GM19043 (cell line): ENCODE results near the gene ATP2C2.
"Not testable (repeated sequence)": the region's sequence is repeated elsewhere in the genome, so short reads cannot be mapped to it uniquely, and the experiment has no call there.

Source experiments
- ATAC-seq: cut with Tn5 transposase; IDR thresholded peaks from one replicate; pipeline ENCODE4 v1.9.1; 2021; ENCODE audit warnings: low read depth; ENCODE audit not compliant: unreplicated experiment

Gene ATP2C2

DNA sequence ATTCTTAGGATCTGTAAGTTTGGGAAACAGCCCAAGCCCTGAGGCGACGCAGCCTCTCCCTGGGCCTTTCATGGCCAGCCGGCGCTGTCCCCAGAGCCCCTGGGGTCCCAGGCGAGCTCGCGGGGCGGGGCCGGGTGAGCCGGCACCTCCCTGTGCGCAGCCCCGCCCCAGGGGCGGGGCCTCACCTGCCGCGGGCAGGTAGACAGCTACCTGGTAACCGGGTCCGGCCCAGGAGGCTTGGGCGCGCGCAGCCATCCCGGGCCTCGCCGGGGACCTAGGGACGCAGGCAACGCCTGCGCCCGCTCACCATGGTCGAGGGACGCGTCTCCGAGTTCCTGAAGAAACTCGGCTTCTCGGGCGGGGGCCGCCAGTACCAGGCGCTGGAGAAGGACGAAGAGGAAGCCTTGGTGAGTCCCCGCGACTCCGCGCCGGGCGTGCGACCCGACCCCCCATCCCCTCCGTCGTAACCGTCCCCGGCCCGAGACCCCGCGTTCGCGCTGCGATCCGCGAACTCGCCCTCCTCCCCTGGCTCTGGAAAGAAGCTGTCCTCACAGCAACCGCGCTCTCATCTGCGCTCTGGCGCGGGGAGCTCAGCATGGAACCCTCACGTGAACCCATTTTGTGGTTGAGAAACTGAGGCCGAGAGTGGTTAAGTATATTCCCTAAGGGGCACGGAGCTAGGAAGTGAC lies at the start of gene ATP2C2:
Gene ATP2C2 (plus strand): TSS at position 231 of the 689 bp plus-strand sequence. CDS start 78 bp downstream, at position 309.
- no peak for ATAC-seq

DNA sequence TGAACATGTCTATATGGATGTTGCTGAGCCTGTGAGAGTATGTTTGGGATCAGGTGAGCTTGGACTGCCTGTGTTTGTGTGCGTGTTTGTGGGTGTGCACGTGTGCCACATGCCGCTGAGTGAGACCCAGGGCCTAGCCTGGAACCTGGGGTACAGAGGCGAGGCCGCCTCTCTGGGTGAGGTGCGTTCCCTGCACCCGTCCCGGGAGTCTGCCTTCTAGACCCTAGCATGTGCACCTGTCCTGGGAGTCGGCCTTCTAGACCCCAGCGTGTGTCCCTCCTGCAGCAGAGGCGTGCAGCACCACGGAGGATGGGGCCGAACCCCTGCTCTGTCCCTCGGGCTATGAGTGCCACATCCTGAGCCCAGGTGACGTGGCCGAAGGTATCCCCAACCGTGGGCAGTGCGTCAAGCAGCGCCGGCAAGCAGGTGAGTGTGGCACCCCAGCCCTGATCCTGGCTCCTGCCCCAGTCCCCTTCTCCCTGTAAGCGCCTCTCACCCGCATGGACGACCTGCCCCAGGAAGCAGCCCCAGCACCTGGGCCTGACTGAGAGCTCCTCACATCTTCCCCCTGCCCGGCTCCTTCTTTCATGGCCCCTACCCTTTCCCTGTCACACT lies 49.1 kb upstream of the ATP2C2 start:
- no peak for ATAC-seq

- no peak for ATAC-seq
Observed at GRCh38 chr16:84320511-84320910, 47.8 kb upstream of the ATP2C2 start.

DNA sequence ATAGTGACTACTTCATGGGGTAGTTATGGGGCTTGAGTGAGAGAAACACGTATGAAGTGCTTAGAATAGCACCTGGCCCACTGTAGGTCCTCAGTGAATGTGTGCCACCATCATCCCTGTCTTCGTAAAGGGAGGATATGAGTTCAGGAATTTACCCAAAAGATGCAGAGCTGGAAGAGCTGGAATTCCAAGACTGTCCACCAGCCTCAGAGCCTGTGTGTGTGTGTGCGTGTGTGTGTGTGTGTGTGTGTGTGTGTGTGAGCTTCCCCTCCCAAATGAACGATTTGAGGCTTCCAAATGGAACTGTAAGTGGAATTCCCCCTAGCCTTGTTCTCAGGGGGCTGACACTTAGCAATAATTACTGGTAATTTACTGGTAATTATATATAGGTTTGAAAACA lies 46.4 kb upstream of the ATP2C2 start:
- no peak for ATAC-seq

- ATAC-seq: no peak
Observed at GRCh38 chr16:84322749-84323148, 45.6 kb upstream of the ATP2C2 start.

DNA sequence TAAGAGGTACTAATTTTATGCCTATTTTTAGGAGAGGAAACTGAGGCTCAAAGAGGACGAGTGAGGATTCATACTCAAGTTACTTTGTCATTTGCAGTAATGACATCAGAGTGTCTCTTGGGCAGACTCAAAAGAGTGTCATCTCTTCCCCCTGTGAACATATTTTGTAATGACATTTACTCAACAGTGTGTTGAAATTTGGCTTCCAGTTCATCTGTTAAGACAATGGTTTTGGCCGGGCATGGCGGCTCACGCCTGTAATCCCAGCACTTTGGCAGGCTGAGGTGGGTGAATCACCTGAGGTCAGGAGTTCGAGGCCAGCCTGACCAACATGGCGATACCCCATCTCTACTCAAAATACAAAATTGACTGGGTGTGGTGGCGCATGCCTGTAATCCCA lies 44.7 kb upstream of the ATP2C2 start:
- no peak for ATAC-seq

DNA sequence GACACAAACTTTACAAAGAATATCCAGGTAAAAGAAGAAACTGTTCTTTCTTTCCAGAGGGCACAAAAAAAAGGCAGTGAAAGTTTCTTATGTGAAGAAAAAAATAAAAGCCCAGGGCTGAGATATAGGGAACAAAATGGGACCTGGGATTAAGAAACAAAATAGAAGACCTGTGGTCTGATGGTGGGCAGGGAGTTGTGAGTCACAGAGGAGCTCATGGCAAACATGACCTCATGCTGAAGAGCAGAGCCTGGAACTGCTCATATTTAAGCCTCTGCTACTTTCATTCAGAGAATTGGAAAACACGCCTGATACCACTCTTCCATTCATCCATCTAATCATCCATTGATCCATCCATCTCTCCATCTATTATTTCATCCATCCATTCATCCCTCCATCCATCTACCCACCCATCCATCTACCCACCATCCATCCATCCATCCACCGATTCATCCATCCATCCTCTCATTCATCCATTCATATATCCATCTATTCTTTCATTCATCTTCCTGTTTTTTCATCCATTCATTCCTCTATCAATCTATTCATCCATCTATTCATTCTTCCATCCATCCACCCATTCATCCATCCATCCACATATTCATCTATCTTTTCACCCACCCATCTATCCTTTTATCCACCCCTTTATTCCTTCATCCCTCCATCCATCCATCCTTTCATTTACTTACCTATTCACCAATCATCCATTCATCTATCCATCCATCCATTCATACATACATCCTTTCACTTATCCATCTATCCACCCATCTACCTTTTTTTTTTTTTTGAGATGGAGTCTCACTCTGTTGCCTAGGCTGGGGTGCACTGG lies 43.7 kb upstream of the ATP2C2 start:
- no peak for ATAC-seq

GRCh38 chr16:84326545-84326944 lies 41.8 kb upstream of the ATP2C2 start:
- no peak for ATAC-seq

DNA sequence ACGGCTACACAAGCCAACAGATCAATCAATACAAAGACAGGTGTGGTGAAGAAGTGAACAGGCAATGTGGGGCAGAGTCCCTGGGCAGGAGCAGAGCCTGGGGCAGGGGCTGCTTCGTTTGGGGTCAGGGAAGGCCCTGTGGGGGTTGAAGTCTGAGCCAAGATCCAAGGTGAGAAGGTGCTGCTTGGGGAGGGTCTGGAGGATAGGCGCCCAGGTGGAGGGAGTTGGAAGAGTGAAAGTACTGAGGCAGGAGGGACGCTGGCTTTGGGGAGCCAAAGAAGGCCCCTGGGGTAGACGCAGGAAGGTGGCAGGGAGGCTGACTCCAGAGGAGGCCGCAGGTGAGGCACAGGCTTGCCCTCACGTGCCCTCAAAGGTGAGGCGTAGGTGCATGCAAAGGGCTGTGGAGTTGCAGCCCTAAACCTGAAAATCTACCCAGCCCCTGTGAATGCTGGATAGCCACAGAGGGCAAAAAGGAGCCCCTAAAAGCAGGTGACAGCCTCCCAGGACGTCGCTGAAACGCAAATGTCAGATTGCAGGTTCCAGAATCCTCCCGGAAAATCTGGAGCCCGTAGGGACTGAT lies 40.3 kb upstream of the ATP2C2 start:
- ATAC-seq: no peak

DNA sequence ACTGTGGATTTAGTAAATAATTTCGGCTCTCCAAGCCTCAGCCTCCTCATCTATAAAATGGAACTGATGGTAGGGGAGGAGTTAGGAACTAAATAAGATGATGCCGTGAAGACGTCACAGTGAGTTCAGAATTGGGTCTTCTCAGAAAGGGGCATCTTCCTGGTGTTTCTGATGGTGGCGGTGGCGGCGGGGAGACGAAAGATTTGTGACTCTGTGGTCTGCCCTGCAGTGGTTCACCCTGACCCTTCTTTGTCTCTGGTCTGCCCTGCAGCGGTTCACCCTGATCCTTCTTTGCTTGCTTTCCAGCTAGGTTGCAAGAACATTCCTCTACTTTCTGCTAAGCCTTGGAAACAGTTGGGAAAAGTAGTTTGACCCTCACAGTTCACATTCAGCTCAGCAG lies 39.3 kb upstream of the ATP2C2 start:
- ATAC-seq: no peak

DNA sequence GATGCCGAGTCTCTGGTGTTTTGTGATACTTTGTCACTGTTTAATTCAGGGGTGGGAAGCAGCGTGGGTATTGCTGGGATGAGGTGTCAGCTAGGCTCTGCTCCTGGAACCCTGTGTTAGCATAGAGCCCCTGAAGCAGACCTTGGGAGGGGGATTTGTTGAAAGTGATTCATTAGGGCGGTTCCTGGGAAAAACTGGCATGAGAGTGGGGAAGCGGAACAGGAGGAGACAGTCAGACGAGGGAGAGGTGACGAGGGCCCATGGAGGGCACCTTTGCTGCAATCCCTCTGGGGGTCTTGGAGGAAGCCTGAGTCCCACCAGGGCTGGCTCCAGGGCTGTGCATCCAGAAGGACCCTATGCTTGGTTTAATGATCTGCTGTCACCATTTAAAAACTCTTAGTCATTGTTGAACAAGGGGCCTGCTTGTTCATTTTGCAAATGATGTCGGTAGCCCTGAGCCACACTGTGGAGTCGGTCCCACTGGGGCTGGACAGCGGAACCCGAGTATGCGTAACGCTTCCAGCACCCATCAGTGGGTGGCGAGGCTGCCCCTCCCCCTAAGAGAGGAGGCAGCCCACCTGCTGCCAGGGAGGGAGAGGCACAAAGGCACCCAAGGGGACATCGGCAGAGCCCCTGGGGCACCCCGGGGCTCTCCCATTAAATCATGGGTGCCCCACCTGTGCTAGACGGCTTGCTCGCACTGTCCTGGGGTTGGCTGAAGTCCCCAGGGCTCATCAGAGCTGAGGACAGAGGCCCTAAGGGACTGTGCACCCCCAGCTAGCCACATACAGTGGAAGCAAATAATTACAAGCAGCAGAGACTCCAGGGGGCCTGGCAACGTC lies 38.3 kb upstream of the ATP2C2 start:
- no peak for ATAC-seq

DNA sequence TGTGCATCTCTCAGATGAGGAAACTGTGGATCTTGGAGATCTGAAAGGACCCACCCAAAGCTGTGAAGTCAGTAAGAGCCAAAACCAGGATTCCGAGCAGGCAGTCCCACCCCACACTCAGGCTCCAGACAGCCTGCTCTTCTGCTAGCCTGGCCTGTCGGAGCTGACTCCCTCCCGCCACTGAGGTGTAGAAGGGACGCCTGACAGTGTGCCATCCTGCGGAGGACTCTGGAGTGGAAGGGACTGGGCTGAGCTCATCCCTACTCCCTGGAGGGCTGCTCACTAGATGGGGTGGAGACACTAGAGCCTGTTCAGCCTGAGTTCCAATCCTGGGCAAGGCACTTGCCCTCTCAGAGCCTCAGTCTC lies 37.7 kb upstream of the ATP2C2 start:
- no peak for ATAC-seq

DNA sequence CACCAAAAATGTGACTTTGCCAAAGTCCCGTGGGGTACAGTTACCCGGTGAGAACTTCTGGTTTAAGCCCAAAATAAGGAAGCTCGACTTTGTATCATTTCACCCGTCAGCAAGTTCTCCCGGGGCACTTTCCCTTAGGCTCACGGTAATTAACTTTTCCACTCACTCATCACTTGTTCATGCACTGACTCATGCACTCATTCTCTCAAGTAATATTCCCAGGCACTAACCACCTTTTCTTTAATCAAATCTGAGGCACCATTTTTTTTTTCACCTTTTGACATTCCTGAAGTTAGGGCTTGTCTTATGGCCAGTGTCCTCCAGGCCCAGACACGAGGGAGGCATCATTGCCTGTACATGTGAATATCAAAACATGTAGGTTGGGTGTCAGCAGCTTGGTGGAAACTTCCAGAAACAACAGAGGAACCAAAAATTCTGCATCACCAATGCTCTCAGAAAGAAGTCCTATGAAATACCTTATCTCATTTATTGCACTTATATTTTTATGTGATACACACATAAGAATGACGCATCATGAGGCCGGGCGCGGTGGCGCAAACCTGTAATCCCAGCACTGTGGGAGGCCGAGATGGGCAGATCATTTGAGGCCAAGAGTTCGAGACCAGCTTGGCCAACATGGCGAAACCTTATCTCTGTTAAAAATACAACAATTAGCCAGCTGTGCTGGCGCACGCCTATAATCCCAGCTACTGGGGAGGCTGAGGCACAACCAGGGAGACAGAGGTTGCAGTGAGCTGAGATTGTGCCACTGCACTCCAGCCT lies 36.1 kb upstream of the ATP2C2 start:
- ATAC-seq: no peak

- no peak for ATAC-seq
Observed at GRCh38 chr16:84332975-84333684, 35.2 kb upstream of the ATP2C2 start.

GRCh38 chr16:84334058-84334457 lies 34.3 kb upstream of the ATP2C2 start:
- no peak for ATAC-seq

DNA sequence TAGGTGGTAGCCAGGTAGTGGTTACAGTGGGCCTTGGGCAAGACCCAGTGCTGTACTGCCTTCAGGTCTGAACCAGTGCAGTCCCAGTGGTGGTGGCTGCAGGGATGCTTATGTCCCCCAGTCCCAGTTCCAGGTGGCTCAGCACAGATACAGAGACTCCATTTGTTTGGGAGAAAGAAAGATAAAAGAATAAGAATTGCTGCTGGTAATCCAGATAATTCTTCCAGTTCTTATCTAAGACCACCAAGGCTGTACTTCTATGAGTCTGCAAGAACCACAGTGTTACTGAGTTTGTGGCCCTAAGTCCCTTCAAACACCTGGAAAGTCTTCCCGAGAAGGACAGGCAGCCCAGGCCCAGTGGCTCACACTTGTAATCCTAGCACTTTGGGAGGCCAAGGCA lies 33.9 kb upstream of the ATP2C2 start:
- no peak for ATAC-seq

GRCh38 chr16:84337236-84337635 lies 31.1 kb upstream of the ATP2C2 start:
- not testable (repeated sequence) for ATAC-seq

DNA sequence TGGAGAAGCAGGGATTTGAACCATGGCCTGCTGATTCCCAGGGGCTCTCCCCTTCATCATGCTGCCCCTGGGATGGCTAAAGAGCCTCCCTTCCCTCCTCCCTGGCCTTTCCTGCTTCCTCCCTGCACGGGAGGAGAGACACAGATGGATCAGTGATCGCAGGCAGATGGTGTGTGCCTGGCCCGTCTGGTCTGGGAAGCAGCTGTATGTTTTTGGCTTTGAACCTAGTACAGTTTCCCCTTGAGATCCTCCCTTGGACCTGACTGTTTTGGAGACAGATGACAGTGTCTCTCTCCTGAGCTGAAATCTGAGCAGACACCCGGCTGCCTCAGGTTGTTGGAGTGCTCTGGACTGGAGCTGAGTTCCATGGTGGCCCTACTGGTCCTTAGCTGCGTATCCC lies 29.0 kb upstream of the ATP2C2 start:
- ATAC-seq: no peak

DNA sequence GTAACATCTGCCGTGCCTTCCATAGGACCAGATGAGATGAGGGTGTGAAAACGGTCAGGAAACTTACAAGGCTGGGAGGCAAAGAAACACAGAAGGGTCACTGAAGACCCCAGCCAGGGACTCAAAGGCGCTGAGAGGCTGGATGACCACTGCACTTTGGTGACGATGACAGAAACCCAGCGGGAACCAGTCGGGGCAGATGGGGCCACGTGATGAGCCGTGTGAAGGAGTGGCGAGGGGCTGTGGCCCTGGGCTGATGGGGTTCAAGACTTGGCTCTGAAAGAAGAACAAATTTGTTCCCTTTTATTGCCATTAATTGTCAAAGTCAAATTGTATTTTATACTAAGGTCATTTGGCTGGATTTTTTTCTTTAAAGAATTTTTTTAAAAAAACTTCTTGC lies 28.6 kb upstream of the ATP2C2 start:
- ATAC-seq: no peak
